IMR-90 (cell line): ENCODE results near the gene ZDHHC3. TPM values are rescaled to one million over a fixed set of nuclear protein-coding genes. Genes with fewer than 3 reads are reported as not detected.

Source experiments
- ATAC-seq: fragments of 200-7000 bp; cut with Tn5 transposase; 2 replicates; pipeline ENCODE4 v1.9.1; 2020; ENCODE audit warnings: low read depth, mild to moderate bottlenecking, moderate library complexity
- BruUV-seq: library from RNA; stranded (reverse); fragments of 400-500 nt; replicated peaks from 2 replicates; lab custom pipeline; 2021; lab: Mats Ljungman, UMichigan
- CTCF ChIA-PET: fragments of 300-600 bp; formaldehyde crosslinking; extraction: SDS; loops from one replicate; lab custom pipeline; 2021; ENCODE audit warnings: antibody characterized with exemption; lab: Yijun Ruan, JAX
- POLR2A ChIA-PET: fragments of 300-600 bp; sonication (Branson Sonifier 250); formaldehyde crosslinking; loops from one replicate; lab custom pipeline; 2022; ENCODE audit warnings: antibody characterized with exemption; ENCODE audit not compliant: unreplicated experiment; lab: Charles Lee
- DNase-seq: peaks from one replicate; pipeline ENCODE4 v3.0.0; 2013
- H2AFZ ChIP-seq: replicated peaks from 2 replicates; pipeline ENCODE3; 2013; ENCODE audit warnings: low read length, mild to moderate bottlenecking; ENCODE audit not compliant: poor library complexity
- H2AK5ac ChIP-seq: 2 replicates; pipeline ENCODE4 v1.6.1; 2013; ENCODE audit warnings: low read depth, low read length, inconsistent platforms
- H2AK9ac ChIP-seq: replicated peaks from 2 replicates; pipeline ENCODE3; 2013; ENCODE audit warnings: mild to moderate bottlenecking, low read depth, low read length, moderate library complexity; ENCODE audit not compliant: poor library complexity
- H2BK120ac ChIP-seq: 2 replicates; pipeline ENCODE4 v1.6.1; 2013; ENCODE audit warnings: low read depth, low read length, inconsistent platforms
- H2BK15ac ChIP-seq: 3 replicates; pipeline ENCODE4 v1.6.1; 2013; ENCODE audit warnings: low read depth, low read length, inconsistent platforms
- H2BK20ac ChIP-seq: 2 replicates; pipeline ENCODE4 v1.6.1; 2013; ENCODE audit warnings: low read depth, mild to moderate bottlenecking, inconsistent platforms, low read length, moderate library complexity
- H2BK5ac ChIP-seq: 2 replicates; pipeline ENCODE4 v1.6.1; 2013; ENCODE audit warnings: mild to moderate bottlenecking, low read depth, low read length, inconsistent platforms; ENCODE audit not compliant: poor library complexity, severe bottlenecking
- H3K14ac ChIP-seq: replicated peaks from 2 replicates; pipeline ENCODE4 v1.6.1; 2013; ENCODE audit warnings: low read depth, low read length, inconsistent platforms
- H3K18ac ChIP-seq: 2 replicates; pipeline ENCODE4 v1.6.1; 2013; ENCODE audit warnings: low read depth, low read length, control low read depth
- H3K23ac ChIP-seq: 2 replicates; pipeline ENCODE4 v1.6.1; 2013; ENCODE audit warnings: low read depth, low read length, inconsistent platforms
- H3K27ac ChIP-seq: 2 replicates; pipeline ENCODE4 v1.5.1; 2013; ENCODE audit warnings: mild to moderate bottlenecking, control low read depth, low read length; ENCODE audit not compliant: insufficient read depth
- H3K27me3 ChIP-seq: 2 replicates; pipeline ENCODE4 v1.6.1; 2013; ENCODE audit warnings: low read length; ENCODE audit not compliant: control insufficient read depth, insufficient read depth
- H3K36me3 ChIP-seq: 2 replicates; pipeline ENCODE4 v1.6.1; 2013; ENCODE audit warnings: low read length, mixed read lengths; ENCODE audit not compliant: control insufficient read depth, insufficient read depth
- H3K4ac ChIP-seq: 2 replicates; pipeline ENCODE4 v1.6.1; 2013; ENCODE audit warnings: low read depth, low read length, inconsistent platforms
- H3K4me1 ChIP-seq: 2 replicates; pipeline ENCODE4 v1.6.1; 2013; ENCODE audit warnings: low read length, mixed read lengths; ENCODE audit not compliant: control insufficient read depth, insufficient read depth
- H3K4me2 ChIP-seq: 2 replicates; pipeline ENCODE4 v1.6.1; 2013; ENCODE audit warnings: low read depth, mild to moderate bottlenecking, control low read depth, low read length, moderate library complexity
- H3K4me3 ChIP-seq: 2 replicates; pipeline ENCODE4 v1.5.1; 2013; ENCODE audit warnings: low read depth, mild to moderate bottlenecking, control low read depth, low read length, moderate library complexity; ENCODE audit not compliant: insufficient read depth
- H3K56ac ChIP-seq: 2 replicates; pipeline ENCODE4 v1.6.1; 2013; ENCODE audit warnings: low read length, inconsistent platforms; ENCODE audit not compliant: insufficient read depth; ENCODE audit errors: extremely low read depth
- H3K79me1 ChIP-seq, 2 experiments: 2 replicates each; pipeline ENCODE4 v1.6.1; 2013; ENCODE audit warnings: low read length in 2 of 2, inconsistent platforms in 1 of 2, low read depth in 1 of 2
- H3K9ac ChIP-seq: 2 replicates; pipeline ENCODE4 v1.6.1; 2013; ENCODE audit warnings: low read depth, low read length, control low read depth
- H3K9me1 ChIP-seq: 2 replicates; pipeline ENCODE4 v1.6.1; 2013; ENCODE audit warnings: low read length, inconsistent platforms; ENCODE audit not compliant: insufficient read depth
- H3K9me3 ChIP-seq: 2 replicates; pipeline ENCODE4 v1.6.1; 2013; ENCODE audit warnings: low read length; ENCODE audit not compliant: control insufficient read depth, insufficient read depth
- H4K20me1 ChIP-seq: 2 replicates; pipeline ENCODE4 v1.6.1; 2013; ENCODE audit warnings: low read length, inconsistent platforms; ENCODE audit not compliant: insufficient read depth
- H4K5ac ChIP-seq: 2 replicates; pipeline ENCODE4 v1.6.1; 2013; ENCODE audit warnings: mild to moderate bottlenecking, low read depth, low read length, control low read depth
- H4K8ac ChIP-seq, 2 experiments: 2 replicates each; pipeline ENCODE4 v1.6.1; 2013; ENCODE audit warnings: low read depth in 2 of 2, low read length in 2 of 2, control low read depth in 1 of 2, inconsistent platforms in 1 of 2
- H4K91ac ChIP-seq: 2 replicates; pipeline ENCODE4 v1.6.1; 2013; ENCODE audit warnings: low read depth, low read length, inconsistent platforms; ENCODE audit not compliant: insufficient read depth
- CHD1 ChIP-seq: IDR thresholded peaks from 2 replicates; pipeline ENCODE4 v1.6.1; 2012; ENCODE audit warnings: low read depth, low read length, improper control_type of control experiment
- WGBS, 2 experiments: methylation state at CpG; one replicate each; pipeline versions ENCODE4 v1.1.5 to v1.1.7; 2013; ENCODE audit warnings: missing lambda C conversion rate in 2 of 2; ENCODE audit not compliant: insufficient read length in 1 of 2; ENCODE audit errors: extremely low coverage in 2 of 2; 5-methylcytosine and 5-hydroxymethylcytosine counted together
- dilution Hi-C: fragments of 300-500 bp; cut with HindIII; formaldehyde crosslinking; loops from one replicate; pipeline ENCODE4 v1.14.3; 2018; ENCODE audit warnings: low sequenced_read_pairs; ENCODE audit not compliant: unreplicated experiment
- in situ Hi-C: fragments of 300-500 bp; cut with MboI; formaldehyde crosslinking; loops from 3 replicates; pipeline ENCODE4 v1.14.3; 2019; ENCODE audit warnings: low sequenced_read_pairs, inconsistent platforms, mixed read lengths
- intact Hi-C: fragments of 100-400 bp; cut with micrococcal nuclease; formaldehyde crosslinking; loops from 2 replicates; pipeline ENCODE4 v1.10.0; 2022
- polyA plus RNA-seq, 3 experiments: library from polyadenylated mRNA; depleted of rRNA; stranded (reverse); fragments of >200 nt; gene quantifications; 2 replicates each; pipeline ENCODE4 v1.2.3, GENCODE V29; 2012; ENCODE audit warnings: low replicate concordance in 1 of 3
- total RNA-seq: library from RNA; depleted of rRNA; stranded (reverse); fragments of >200 nt; gene quantifications from 2 replicates; pipeline ENCODE4 v1.2.3, GENCODE V29; 2012

The ZDHHC3 gene
- total and polyA plus RNA-seq, 2 of the 4 experiments (the other 2 are of a cell fraction): 57.7 to 59.6 TPM

DNA sequence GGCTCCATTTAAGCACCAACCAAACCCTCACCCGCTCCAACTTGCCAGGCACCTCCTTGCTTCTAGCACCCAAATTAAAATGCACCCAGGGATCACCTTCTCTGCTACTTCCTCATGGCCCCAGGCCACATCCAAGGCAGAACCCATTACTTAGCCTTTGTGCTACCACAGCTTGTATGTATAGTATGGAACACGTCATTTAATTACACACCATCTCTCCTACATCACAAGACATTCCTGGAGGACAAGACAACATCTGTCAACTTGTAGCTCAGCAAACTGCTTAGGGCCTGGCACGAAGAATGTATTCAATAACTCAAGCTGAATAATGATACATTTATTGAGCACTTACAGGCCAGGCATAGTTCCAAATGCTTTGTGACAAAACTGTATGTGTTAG lies 23.3 kb downstream of the ZDHHC3 start:
- DNase-seq (no peak), ATAC-seq (no peak)
- 100% methylated on average over 1 of the region's 3 CpGs; no CpG with 5 or more reads in 1 of the 2 experiments for WGBS, 2 experiments
- peaks cover 14% of the 10 kb centered on the region for H3K36me3 ChIP-seq
- no peak overlapping the region for H4K8ac ChIP-seq
- no peak overlapping the region for H2AK9ac ChIP-seq
- no peak overlapping the region for H3K4me2 ChIP-seq
- no peak overlapping the region for H3K18ac ChIP-seq
- no peak for TF ChIP-seq CHD1
- H3K9me1 ChIP-seq: peaks cover 48% of the 10 kb centered on the region
- H3K56ac ChIP-seq: no peak overlapping the region
- H4K20me1 ChIP-seq: peaks cover 35% of the 10 kb centered on the region
- peaks cover 36 to 78% of the 10 kb centered on the region in 2 experiments for H3K79me1 ChIP-seq
- intact Hi-C loops: no loop called here
- H4K91ac ChIP-seq: no peak overlapping the region
- CTCF ChIA-PET: no interaction called here
- no peak overlapping the region for H3K9ac ChIP-seq
- no peak overlapping the region for H3K14ac ChIP-seq
- dilution Hi-C loops: no loop called here
- no peak overlapping the region for H3K4ac ChIP-seq
- no TSS peak for BruUV-seq
- no peak overlapping the region for H3K4me3 ChIP-seq
- H2BK15ac ChIP-seq: no peak overlapping the region
- H4K5ac ChIP-seq: no peak overlapping the region
- no peaks in the 10 kb centered on the region for H3K27me3 ChIP-seq
- H2BK120ac ChIP-seq: no peak overlapping the region
- no peaks in the 10 kb centered on the region for H3K9me3 ChIP-seq
- no peak overlapping the region for H2AK5ac ChIP-seq
- no peak overlapping the region for H3K23ac ChIP-seq
- H3K27ac ChIP-seq: no peak overlapping the region
- POLR2A ChIA-PET: no interaction called here
- H2BK20ac ChIP-seq: no peak overlapping the region
- no peak overlapping the region for H2BK5ac ChIP-seq
- no peak overlapping the region for H2AFZ ChIP-seq
- peaks cover 11% of the 10 kb centered on the region; the same call in 1 of the 2 replicates for H3K4me1 ChIP-seq
- in situ Hi-C loops: no loop called here
